ENCODE data around the gene PIP4K2C.
"Not testable (repeated sequence)": the region's sequence is repeated elsewhere in the genome, so short reads cannot be mapped to it uniquely, and the experiment has no call there.

Gene PIP4K2C

DNA sequence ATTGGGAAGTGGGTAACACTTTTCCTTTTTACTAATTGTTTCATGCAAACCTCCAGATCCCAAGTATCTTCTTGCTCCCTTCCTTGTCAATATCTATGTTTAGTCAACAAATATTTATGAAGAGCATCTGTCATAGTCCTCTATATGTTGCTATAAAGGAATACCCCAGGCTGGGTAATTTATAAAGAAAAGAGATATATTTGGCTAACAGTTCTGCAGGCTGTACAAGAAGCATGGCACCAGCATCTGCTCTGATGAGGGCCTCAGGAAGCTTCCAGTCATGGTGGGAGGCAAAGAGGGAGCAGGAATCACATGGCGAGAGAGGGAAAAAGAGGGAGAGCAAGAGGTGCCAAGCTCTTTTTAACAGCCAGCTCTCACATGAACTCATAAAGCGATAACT is 36.5 kb upstream of the PIP4K2C start:
- Histone ChIP-seq H3K27ac (no peak overlapping the region), H3K4me3 (no peak overlapping the region)

DNA sequence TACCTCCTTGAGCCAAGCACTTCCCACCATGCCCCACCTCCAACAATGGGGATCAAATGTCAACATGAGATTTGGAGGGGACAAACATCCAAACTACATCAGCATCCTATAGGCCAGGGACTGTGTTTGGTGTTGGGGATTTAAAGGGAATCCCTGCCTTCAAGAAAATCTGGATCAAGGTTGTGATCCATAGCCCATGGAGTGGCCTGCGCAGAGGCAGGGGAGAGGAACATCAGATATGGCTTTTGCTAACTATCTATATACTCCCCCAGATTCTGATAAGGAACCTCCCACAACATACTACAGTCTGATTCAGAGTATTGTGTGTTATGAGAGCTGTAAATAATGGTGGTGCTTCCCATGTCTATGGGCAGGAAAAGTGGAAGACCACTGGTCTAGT is 36.1 kb upstream of the PIP4K2C start:
- H3K27ac ChIP-seq: no peak overlapping the region

DNA sequence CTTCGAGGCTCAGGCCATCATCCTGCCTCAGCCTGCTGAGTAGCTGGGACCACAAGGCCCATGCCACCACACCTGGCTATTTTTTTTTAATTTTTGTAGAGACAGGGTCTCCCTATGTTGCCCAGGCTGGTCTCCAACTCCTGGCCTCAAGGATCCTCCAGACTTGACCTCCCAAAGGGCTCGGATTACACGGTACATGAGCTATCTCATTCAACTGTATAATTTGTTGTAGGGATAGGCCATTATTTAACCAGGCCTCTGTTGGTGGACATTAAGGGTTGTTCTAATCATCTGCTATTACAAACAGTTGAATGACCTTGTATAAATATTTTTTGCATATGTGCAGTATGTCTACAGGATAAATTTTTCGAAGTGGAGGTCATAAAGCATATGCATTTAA is 32.1 kb upstream of the PIP4K2C start:
- Histone ChIP-seq H3K27ac (no peak overlapping the region), H3K4me3 (no peak overlapping the region)

More for the DNA sequence above, 36.1 kb upstream of the PIP4K2C start:
- no peak overlapping the region for H3K4me3 ChIP-seq

DNA sequence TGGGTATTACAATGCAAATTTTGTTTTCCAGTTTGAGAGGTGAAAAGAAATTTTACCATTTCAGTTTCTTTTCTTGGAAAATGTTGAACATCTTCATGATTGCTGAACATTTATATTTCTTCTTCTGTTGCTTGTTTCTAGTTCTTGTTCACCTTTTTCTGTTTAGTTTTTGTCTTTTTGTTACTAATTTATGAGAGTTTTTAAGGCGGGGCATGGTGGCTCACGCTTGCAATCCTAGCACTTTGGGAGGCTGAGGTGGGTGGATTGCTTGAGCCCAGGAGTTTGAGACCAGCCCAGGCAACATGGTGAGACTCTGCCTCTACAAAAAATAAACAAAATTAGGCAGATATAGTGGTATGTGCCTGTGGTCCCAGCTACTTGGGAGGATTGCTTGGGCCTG is 30.5 kb upstream of the PIP4K2C start:
- Histone ChIP-seq H3K4me3 (no peak overlapping the region), H3K27ac (no peak overlapping the region)

DNA sequence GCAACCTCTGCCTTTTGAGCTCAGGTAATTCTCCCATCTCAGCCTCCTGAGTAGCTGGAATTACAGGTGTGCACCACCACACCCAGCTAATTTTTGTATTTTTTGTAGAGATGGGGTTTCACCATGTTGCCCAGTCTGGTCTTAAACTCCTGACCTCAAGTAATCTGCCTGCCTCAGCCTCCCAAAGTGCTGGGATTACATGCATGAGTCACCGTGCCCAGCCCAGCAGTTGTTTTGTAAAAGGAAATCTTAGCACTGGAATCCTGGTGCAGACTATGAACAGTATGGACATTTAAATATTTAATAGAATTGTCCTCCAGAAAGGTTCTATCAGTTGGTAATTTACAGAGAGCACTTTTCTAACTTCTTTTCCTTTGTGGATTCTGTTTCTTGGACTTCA is 29.9 kb upstream of the PIP4K2C start:
- not testable (repeated sequence) for H3K27ac ChIP-seq

DNA sequence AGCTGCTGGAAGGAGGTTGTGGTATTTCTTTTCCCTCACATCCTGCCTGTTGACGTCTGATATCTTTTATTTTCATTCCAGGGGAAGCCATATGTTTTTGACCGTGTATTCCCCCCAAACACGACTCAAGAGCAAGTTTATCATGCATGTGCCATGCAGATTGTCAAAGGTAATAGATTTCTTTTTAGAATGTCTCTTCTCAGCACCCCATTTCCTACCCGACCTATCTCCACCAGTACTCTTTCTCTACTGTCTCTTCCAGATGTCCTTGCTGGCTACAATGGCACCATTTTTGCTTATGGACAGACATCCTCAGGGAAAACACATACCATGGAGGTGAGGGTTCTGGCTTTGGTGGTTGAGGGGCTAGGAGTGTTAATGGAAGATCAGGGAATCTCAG is 27.6 kb upstream of the PIP4K2C start:
- Histone ChIP-seq H3K27ac (no peak overlapping the region), H3K4me3 (no peak overlapping the region)

More for the DNA sequence above, 29.9 kb upstream of the PIP4K2C start:
- not testable (repeated sequence) for H3K4me3 ChIP-seq

DNA sequence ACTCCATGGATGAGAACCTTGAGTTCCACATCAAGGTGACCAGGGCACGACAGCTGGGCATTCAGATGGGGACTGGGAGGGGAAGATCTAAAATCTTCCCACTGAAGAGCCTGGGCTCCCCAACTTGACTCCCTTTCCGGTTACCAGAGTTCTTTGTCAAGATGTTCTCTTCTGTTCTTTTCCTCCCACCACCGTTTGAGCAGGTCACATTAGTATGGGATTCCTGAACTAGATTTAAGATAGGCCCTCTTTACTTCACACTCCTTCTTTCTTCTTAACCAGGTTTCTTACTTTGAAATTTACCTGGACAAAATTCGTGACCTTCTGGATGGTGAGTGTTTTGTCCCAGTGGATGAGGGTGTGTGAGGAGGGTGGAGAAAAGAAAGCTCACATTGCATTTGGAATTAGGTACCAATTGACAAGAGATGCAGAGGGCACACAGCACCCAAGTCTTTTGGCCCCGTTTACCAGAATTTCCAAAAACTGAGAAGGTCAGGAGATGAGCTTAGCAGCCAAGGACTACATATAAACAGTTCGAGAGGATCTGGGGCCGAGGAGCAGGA is 26.7 kb upstream of the PIP4K2C start:
- H3K4me3 ChIP-seq: no peak overlapping the region
- no peak overlapping the region for H3K27ac ChIP-seq

DNA sequence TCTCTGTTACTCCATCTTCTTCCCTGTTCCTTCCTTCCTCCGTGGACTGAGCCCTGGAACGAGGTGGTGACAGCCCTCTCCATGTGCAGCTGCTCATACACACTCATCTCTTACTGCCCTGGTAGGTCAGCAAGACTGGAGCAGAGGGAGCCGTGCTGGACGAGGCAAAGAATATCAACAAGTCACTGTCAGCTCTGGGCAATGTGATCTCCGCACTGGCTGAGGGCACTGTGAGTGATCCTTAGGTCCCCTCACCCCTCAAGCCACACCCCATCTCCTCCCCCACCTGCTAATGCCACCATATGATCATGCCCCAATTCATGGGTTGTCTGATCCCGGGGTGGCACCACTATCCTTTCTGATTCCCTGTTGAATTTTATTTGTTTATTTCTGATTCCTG is 22.2 kb upstream of the PIP4K2C start:
- H3K4me3 ChIP-seq: no peak overlapping the region
- no peak overlapping the region for H3K27ac ChIP-seq

DNA sequence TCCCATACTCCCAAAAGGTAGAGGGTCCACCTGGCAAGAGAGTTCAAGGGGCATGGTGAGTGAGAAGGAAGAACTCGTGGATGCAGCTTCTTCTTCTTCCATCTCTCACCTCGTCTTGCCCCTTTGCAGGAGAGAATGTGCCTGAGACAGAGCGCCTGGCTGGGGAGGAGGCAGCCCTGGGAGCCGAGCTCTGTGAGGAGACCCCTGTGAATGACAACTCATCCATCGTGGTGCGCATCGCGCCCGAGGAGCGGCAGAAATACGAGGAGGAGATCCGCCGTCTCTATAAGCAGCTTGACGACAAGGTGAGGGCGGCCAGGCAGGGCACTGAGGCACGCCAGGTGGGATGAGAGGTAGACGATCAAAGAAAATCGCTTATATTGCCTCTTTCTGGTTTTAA is 21.1 kb upstream of the PIP4K2C start:
- H3K27ac ChIP-seq: no peak overlapping the region
- no peak overlapping the region for H3K4me3 ChIP-seq

DNA sequence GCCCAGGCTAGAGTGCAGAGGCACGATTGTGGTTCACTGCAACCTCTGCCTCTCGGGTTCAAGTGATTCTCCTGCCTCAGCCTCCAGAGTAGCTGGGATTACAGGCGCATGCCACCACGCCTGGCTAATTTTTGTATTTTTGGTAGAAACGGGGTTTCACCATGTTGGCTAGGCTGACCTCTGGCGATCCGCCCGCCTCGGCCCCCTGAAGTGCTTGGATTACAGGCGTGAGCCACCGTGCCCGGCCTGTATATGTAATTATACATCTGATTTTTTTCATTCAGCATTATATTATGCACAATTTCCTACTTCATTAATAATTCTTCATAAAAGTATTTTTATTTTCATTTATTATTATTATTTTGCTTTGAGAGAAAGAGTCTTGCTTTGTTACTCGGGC is 20.6 kb upstream of the PIP4K2C start:
- H3K4me3 ChIP-seq, H3K27ac ChIP-seq: not testable (repeated sequence)

DNA sequence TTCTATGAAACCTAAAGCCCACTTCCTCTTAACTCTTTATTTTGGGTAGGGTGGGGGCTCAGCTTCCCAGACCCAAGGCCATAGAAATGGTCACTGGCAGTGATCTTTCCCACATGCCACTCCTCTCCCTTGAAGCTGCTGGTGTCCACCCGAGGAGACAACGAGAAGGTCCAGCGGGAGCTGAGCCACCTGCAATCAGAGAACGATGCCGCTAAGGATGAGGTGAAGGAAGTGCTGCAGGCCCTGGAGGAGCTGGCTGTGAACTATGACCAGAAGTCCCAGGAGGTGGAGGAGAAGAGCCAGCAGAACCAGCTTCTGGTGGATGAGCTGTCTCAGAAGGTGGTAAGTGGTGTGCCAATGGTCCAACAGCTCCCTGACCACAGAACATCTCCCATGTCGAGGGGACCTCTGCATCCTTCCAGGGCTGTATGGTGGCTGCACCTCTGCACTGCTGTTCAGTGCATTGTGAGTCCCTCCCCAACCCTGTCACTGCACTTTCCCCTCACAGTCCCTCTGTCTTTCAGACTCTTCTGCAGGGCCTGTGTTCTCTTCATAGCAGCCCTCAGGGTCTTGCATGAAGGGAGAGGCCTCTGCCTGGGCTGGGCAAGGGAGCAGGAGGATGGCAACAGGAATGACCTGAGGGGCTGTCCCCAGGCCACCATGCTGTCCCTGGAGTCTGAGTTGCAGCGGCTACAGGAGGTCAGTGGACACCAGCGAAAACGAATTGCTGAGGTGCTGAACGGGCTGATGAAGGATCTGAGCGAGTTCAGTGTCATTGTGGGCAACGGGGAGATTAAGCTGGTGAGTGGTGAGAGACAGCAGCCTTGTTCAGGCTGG is 18.8 kb upstream of the PIP4K2C start:
- Histone ChIP-seq H3K4me3 (no peak overlapping the region), H3K27ac (no peak overlapping the region)

DNA sequence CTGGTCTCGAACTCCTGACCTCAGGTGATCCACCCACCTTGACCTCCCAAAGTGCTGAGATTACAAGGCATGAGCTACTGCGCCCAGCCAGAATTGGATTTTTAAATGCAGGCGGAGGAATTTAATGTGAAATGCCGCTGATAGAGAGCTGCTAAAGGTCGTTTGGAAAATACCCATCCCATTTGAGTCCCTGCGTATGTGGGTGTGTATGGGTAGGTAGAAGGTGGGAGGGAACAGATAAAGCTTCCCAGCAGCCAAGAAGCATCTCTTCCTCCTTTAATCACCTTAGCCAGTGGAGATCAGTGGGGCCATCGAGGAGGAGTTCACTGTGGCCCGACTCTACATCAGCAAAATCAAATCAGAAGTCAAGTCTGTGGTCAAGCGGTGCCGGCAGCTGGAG is 16.2 kb upstream of the PIP4K2C start:
- Histone ChIP-seq H3K4me3 (no peak overlapping the region), H3K27ac (no peak overlapping the region)

DNA sequence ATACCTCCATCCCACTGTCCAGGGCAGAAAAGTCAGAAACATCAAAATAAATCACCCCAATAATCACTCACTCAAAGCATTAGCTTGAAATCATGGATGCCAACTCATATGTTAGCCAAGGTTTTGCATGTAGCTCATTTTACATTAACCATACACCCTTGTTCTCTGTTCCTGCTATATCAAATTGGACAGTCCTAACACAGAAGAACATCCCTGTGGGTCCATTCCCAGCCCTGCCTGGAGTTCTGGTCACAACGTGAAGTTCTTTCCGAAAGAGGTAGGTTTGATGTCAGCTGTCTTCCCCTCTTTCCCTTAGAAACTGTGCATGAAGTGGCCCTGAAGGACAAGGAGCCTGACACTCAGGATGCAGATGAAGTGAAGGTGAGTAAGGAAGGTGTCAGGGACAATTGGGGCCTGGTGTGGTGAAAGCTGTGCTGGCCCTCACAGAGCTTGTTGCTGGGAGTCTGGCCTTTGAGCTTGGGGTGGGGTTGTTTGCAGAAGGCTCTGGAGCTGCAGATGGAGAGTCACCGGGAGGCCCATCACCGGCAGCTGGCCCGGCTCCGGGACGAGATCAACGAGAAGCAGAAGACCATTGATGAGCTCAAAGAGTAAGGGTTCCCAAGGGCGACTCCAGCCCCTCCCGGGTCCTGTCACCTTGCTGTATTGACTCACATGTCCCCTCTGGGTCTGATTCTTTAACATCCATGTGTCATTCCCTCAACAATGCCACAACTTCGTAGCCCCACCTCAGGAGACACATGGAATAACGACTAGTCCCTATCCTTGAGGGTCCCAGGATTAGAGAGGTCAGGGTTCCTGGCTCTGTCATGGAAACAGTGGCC is 15.0 kb upstream of the PIP4K2C start:
- no peak overlapping the region for H3K27ac ChIP-seq
- H3K4me3 ChIP-seq: no peak overlapping the region

DNA sequence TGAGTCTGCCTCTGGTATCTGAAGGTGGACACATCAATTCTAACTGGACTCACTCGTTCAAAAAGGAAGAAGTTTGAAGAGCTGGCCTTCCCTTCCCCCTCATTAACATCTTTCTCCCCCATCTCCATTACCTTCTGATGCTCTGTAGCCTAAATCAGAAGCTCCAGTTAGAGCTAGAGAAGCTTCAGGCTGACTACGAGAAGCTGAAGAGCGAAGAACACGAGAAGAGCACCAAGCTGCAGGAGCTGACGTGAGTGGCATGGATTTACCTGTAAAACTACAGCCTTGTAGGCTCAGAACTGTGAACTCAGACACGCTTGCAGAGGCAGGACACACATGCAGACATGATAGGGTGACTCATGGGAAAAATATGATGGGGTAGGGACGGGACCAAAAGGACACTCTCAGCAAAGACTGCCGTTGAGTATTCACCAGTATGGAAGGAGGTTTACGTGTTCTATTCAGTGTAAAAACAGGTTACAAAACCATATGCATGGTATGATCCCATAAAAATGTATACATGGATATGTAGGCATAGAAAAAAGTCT is 14.3 kb upstream of the PIP4K2C start:
- Histone ChIP-seq H3K27ac (no peak overlapping the region), H3K4me3 (no peak overlapping the region)

DNA sequence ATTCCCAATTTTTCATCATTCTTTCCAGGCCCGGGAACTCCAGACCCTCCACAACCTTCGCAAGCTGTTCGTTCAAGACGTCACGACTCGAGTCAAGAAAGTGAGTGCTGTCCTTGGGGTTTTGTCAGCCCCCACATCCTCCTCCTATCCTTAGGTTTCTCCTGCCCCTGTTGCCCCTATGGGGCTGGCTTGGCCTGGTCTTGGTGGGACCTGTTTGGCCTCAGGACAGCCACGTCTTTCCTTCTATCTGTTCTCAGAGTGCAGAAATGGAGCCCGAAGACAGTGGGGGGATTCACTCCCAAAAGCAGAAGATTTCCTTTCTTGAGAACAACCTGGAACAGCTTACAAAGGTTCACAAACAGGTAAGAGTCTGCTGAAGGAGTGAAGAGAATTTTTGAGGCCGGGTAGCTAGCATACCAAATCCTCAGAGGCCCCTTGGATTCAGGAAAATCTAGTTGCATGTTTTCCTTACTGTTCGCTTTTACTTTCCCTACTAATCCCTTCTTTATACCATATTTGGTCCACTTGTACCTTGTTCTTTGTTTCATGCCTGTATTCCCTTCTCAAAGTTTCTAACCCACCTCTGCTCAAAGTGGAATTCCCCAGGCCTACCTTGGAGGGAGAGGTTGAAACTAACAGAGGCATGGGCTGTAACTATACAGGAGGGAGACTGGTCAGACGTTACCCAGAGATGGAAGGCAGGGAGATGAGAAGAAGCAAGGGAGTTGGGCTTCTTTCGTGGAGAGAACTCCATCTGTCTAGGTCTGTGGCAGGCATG is 12.8 kb upstream of the PIP4K2C start:
- Histone ChIP-seq H3K27ac (no peak overlapping the region), H3K4me3 (no peak overlapping the region)

DNA sequence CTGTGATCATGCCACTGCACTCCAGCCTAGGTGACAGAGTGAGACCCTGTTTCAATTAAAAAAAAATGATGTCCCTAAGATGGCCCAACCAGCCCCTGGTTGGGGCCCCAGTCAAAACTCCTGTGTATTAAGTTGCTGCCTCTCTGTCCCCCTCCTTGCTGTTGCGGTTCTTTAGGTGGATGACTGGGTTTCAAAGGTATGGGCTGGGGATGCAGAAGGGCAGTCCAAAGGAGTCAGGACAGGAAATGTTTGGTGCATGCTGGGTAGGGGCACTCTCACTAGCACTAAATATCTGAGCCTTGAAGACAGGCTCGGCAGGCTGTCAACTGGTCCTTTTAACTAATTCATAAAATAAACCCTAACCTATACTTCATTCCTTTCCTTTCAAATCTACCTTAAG is 12.0 kb upstream of the PIP4K2C start:
- no peak overlapping the region for H3K27ac ChIP-seq
- no peak overlapping the region for H3K4me3 ChIP-seq

DNA sequence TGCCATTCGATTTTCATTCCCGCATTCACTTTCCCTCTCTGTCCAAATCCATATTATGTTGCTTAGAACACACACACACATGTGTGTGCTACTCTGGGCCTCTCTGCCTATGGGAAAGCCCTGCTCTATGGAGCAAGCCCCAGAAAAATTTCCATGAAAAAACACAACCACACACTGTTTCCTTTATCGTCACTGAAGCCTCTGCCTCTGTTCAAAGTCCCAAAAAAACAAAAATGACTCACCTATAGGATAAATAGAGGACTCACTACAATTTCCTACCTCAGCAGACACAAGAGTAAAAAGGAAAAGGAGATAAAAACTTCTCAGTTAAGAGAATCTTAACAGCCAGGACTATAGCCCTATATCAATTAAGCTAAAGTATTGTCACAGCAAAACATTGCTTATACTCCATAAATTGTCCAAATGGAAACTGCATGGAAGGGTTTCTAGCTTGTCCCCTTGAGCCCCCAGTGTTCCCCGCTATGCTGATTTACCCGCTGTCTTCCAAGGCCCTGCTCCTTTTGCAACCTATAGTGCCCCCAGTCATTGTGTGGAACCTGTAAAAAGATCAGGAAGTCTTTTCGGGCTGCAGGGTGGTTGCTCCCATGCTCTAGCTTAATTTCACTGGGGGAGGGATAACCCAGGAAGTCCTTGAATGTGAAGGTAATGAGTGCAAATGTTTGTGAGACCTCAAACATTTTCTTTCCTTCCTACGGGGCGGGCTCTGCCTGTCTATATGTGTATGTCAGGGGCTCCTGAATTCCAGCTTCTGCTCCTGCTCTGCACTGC is 11.1 kb upstream of the PIP4K2C start:
- no peak overlapping the region for H3K27ac ChIP-seq
- H3K4me3 ChIP-seq: no peak overlapping the region

DNA sequence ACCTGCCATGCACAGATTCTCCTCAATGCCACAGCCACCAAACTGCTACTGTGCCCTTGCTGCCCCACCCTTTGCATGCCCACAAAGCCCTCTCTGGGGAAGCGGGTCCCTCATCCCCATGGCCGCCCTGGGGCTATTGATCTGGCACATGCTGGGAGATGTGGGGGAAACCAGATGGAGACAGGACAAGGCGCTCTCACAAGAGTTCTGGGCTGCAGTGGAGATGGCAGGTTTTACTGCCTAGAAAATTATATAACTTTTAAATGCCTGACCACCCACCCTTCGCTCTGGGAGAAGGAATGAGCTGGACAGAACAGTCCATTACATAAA is 10.6 kb upstream of the PIP4K2C start:
- Histone ChIP-seq H3K4me3 (no peak overlapping the region), H3K27ac (no peak overlapping the region)

DNA sequence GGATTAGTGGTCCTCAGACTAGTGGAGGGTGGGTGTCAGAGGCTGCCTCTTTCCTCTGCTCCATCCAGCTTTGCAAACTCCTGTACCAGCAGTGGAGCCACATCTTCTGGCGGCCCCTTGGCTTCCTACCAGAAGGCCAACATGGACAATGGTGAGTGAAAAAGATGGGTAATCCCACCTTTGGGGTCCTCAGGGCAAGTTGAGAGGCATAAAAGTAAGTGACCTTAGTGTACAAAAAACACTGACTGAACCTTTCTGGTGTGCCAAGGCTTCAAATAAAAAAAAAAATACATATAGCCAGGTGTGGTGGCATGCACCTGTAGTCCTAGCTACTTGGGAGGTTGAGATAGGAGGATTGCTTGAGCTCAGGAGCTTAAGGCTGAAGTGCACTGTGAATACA is 9.2 kb upstream of the PIP4K2C start:
- Histone ChIP-seq H3K4me3 (no peak overlapping the region), H3K27ac (no peak overlapping the region)

Measured in skin epidermis (tissue), 12 donors.